ENCODE measurements around the gene PCSK4.

PCSK4 gene

DNA sequence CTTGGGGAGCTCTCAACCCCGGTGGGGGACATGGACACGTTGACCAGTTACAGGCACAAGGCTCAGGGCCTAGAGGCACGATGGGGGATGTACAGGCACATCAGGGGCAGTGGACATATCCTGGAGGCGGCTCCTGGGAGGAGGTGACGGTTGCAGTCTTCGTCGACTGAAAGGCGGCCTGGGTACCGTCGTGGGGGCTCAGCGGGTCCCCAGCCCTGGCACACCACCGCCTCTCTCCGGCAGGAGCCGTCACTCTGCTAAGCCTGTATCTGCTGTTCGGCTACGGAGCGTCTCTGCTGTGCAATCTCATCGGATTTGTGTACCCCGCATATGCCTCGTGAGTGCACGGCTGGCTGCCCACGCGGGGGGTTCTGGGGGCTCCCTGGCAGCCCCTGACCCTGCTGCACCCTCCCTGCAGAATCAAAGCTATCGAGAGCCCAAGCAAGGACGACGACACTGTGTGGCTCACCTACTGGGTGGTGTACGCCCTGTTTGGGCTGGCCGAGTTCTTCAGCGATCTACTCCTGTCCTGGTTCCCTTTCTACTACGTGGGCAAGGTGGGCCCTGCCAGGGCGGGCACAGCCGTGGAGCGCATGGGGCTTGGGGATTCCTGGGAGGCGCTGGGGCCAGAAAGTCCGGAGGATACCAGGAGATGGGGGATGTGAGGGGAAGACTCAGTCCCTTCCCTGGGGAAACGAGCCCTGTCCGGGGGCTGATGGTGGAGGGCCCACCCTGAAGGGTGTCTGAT lies 5.1 kb upstream of the PCSK4 start:
- Histone ChIP-seq H3K9me3 (ENCODE audit: control insufficient read depth, insufficient read depth, low read length) (no peaks in the 10 kb centered on the region), H3K79me2 (ENCODE audit: control insufficient read depth, low read length) (no peaks in the 10 kb centered on the region), H3K4me2 (ENCODE audit: low read length) (no peak overlapping the region), H3K27me3 (ENCODE audit: control insufficient read depth, low read length) (no peaks in the 10 kb centered on the region), H4K20me1 (ENCODE audit: control insufficient read depth, insufficient read depth, low read depth, low read length) (0 out of 2 replicates have a peak, but pooled peaks cover 3% of the 10 kb centered on the region), H3K9me2 (replicated peaks; ENCODE audit: control insufficient read depth, low read length) (no peaks in the 10 kb centered on the region), H3F3A (ENCODE audit: control insufficient read depth, insufficient read depth) (no peaks in the 10 kb centered on the region), H3K4me1 (ENCODE audit: control insufficient read depth, low read length) (peaks cover 6% of the 10 kb centered on the region), H3K4me3 (ENCODE audit: low read length) (no peak overlapping the region), H3K27ac (ENCODE audit: low read depth, low read length) (no peak overlapping the region), H3K36me3 (ENCODE audit: control insufficient read depth, low read length) (no peaks in the 10 kb centered on the region)
- no peak for TF ChIP-seq EZH2phosphoT487 (IDR thresholded peaks at IDR 0.05; ENCODE audit: borderline replicate concordance, low read length)
- TF ChIP-seq, protein P1, sequence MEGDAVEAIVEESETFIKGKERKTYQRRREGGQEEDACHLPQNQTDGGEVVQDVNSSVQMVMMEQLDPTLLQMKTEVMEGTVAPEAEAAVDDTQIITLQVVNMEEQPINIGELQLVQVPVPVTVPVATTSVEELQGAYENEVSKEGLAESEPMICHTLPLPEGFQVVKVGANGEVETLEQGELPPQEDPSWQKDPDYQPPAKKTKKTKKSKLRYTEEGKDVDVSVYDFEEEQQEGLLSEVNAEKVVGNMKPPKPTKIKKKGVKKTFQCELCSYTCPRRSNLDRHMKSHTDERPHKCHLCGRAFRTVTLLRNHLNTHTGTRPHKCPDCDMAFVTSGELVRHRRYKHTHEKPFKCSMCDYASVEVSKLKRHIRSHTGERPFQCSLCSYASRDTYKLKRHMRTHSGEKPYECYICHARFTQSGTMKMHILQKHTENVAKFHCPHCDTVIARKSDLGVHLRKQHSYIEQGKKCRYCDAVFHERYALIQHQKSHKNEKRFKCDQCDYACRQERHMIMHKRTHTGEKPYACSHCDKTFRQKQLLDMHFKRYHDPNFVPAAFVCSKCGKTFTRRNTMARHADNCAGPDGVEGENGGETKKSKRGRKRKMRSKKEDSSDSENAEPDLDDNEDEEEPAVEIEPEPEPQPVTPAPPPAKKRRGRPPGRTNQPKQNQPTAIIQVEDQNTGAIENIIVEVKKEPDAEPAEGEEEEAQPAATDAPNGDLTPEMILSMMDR (IDR thresholded peaks at IDR 0.05; ENCODE audit: low read depth, low read length, poor library complexity, severe bottlenecking), result no peak

DNA sequence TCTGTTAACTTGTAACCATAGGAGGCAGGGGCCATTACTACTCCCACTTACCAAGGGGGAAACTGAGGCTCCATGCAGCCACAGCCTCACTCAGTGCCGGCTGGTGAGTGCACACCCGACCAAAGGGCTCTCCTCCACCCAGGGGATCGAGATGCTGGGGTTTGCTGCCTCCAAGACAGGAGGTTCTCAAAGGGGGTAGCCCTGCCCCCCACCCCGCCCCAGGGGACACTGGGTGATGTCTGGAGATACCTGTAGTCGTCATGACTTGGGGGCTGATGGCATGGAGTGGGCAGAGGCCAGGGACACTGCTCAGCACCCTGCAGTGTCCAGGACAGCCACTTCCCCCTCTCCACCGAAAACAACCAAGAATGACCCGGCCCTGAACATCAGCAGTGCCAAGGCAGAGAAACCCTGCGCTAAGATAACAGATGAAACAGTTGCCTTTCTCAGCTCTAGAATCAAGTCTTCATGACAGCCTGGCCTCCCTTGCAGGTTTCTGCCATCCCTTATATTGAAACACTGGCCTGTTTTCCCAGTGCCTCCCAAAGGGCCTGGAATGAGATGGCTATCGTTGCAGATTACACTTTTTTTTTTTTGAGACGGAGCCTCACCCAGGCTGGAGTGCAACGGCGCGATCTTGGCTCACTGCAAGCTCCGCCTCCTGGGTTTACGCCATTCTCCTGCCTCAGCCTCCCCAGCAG lies 4.1 kb upstream of the PCSK4 start:
- no peaks in the 10 kb centered on the region for H3K36me3 ChIP-seq (ENCODE audit: control insufficient read depth, low read length)
- no peaks in the 10 kb centered on the region for H3F3A ChIP-seq (ENCODE audit: control insufficient read depth, insufficient read depth)

DNA sequence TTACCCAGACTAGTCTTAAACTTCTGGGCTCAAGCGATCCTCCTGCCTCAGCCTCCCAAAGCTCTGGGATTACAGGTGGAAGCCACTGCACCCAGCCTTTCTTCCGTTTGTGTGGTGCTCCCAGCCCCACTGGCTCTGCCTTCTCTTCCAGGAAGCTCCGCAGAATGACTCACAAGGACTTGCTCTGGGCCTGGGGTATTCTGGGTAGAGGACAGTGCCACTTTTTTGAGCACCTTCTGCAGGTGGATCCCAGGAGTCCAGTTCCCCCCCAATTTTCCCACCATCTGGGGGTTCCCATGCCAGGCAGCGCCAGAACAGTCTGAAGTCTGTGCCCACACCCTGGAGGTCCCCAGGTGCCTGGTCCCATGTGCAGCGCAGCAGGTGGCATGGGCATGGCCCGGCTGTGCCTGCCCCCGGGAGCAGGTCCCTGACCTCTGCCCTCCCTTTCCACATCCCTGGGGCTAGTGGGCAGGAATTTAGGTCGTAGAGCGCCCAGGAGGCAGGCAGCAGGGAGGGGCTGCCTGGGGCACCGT lies 2.4 kb upstream of the PCSK4 start:
- H3K4me2 ChIP-seq (ENCODE audit: low read length), result no peak overlapping the region
- peaks cover 15% of the 10 kb centered on the region for H3K4me1 ChIP-seq (ENCODE audit: control insufficient read depth, low read length)
- TF ChIP-seq, protein P1 (IDR thresholded peaks at IDR 0.05; ENCODE audit: low read depth, low read length, poor library complexity, severe bottlenecking), result no peak
- TF ChIP-seq EZH2phosphoT487 (IDR thresholded peaks at IDR 0.05; ENCODE audit: borderline replicate concordance, low read length), result no peak

More for the DNA sequence above, 4.1 kb upstream of the PCSK4 start:
- Histone ChIP-seq H3K27me3 (ENCODE audit: control insufficient read depth, low read length) (no peaks in the 10 kb centered on the region), H3K9me3 (ENCODE audit: control insufficient read depth, insufficient read depth, low read length) (no peaks in the 10 kb centered on the region), H3K4me1 (ENCODE audit: control insufficient read depth, low read length) (peaks cover 14% of the 10 kb centered on the region), H3K27ac (ENCODE audit: low read depth, low read length) (no peak overlapping the region), H3K79me2 (ENCODE audit: control insufficient read depth, low read length) (no peaks in the 10 kb centered on the region), H3K4me3 (ENCODE audit: low read length) (no peak overlapping the region), H3K9me2 (replicated peaks; ENCODE audit: control insufficient read depth, low read length) (no peaks in the 10 kb centered on the region), H4K20me1 (ENCODE audit: control insufficient read depth, insufficient read depth, low read depth, low read length) (0 out of 2 replicates have a peak, but pooled peaks cover 3% of the 10 kb centered on the region), H3K4me2 (ENCODE audit: low read length) (no peak overlapping the region)
- TF ChIP-seq, protein P1 (IDR thresholded peaks at IDR 0.05; ENCODE audit: low read depth, low read length, poor library complexity, severe bottlenecking), result no peak
- TF ChIP-seq EZH2phosphoT487 (IDR thresholded peaks at IDR 0.05; ENCODE audit: borderline replicate concordance, low read length), result no peak

More for the DNA sequence above, 2.4 kb upstream of the PCSK4 start:
- H3K36me3 ChIP-seq (ENCODE audit: control insufficient read depth, low read length), result no peaks in the 10 kb centered on the region
- H3K9me3 ChIP-seq (ENCODE audit: control insufficient read depth, insufficient read depth, low read length), result no peaks in the 10 kb centered on the region
- H3K79me2 ChIP-seq (ENCODE audit: control insufficient read depth, low read length), result no peaks in the 10 kb centered on the region
- H3K27ac ChIP-seq (ENCODE audit: low read depth, low read length), result no peak overlapping the region
- H3F3A ChIP-seq (ENCODE audit: control insufficient read depth, insufficient read depth), result no peaks in the 10 kb centered on the region
- H3K27me3 ChIP-seq (ENCODE audit: control insufficient read depth, low read length), result no peaks in the 10 kb centered on the region
- no peaks in the 10 kb centered on the region for H3K9me2 ChIP-seq (replicated peaks; ENCODE audit: control insufficient read depth, low read length)
- no peak overlapping the region for H3K4me3 ChIP-seq (ENCODE audit: low read length)
- 0 out of 2 replicates have a peak, but pooled peaks cover 3% of the 10 kb centered on the region for H4K20me1 ChIP-seq (ENCODE audit: control insufficient read depth, insufficient read depth, low read depth, low read length)

Data from DOHH2 (cell line).